KMS-11 (cell line): ENCODE results near the gene CRACR2B.

Source experiments
- H2AFZ ChIP-seq: fragments of 200-600 bp; sonication (generic); 2 replicates; pipeline ENCODE4 v1.6.1; 2016; ENCODE audit warnings: antibody characterized with exemption, mixed run types, low read depth
- H3K27ac ChIP-seq: fragments of 200-600 bp; sonication (generic); 2 replicates; pipeline ENCODE4 v1.6.1; 2016; ENCODE audit warnings: mild to moderate bottlenecking, mixed run types
- H3K27me3 ChIP-seq: fragments of 200-600 bp; sonication (generic); 2 replicates; pipeline ENCODE4 v1.6.1; 2017; ENCODE audit warnings: mild to moderate bottlenecking, low read depth, mixed run types, moderate library complexity; ENCODE audit not compliant: insufficient read depth
- H3K36me3 ChIP-seq: fragments of 200-600 bp; sonication (generic); 2 replicates; pipeline ENCODE4 v1.6.1; 2017; ENCODE audit warnings: mild to moderate bottlenecking, mixed run types; ENCODE audit not compliant: insufficient read depth
- H3K4me1 ChIP-seq: fragments of 200-600 bp; sonication (generic); 2 replicates; pipeline ENCODE4 v1.6.1; 2016; ENCODE audit warnings: mild to moderate bottlenecking, low read depth, mixed run types; ENCODE audit not compliant: poor library complexity, severe bottlenecking
- H3K4me2 ChIP-seq: fragments of 200-600 bp; sonication (generic); 2 replicates; pipeline ENCODE4 v1.7.0; 2016; ENCODE audit warnings: mild to moderate bottlenecking, mixed run types
- H3K4me3 ChIP-seq: fragments of 200-600 bp; sonication (generic); IDR thresholded peaks from 2 replicates; pipeline ENCODE4 v1.6.1; 2017; ENCODE audit warnings: low read depth, low read length, mixed read lengths; ENCODE audit not compliant: insufficient read depth
- H3K79me2 ChIP-seq: fragments of 200-600 bp; sonication (generic); 2 replicates; pipeline ENCODE4 v1.6.1; 2016; ENCODE audit warnings: low read depth, mixed run types; ENCODE audit not compliant: insufficient read depth
- H3K9ac ChIP-seq: fragments of 200-600 bp; sonication (generic); 2 replicates; pipeline ENCODE4 v1.6.1; 2016; ENCODE audit warnings: mild to moderate bottlenecking, mixed run types
- H4K20me1 ChIP-seq: fragments of 200-600 bp; sonication (generic); 2 replicates; pipeline ENCODE4 v1.6.1; 2016; ENCODE audit warnings: mild to moderate bottlenecking, mixed run types; ENCODE audit not compliant: insufficient read depth
- TF ChIP-seq, protein P1 (sequence below): fragments of 200-600 bp; sonication (generic); conservative IDR thresholded peaks from 2 replicates; pipeline ENCODE4 v1.6.1; 2017; ENCODE audit warnings: low read depth, mild to moderate bottlenecking, antibody characterized with exemption, low read length, moderate library complexity, mixed read lengths

The CRACR2B gene

DNA sequence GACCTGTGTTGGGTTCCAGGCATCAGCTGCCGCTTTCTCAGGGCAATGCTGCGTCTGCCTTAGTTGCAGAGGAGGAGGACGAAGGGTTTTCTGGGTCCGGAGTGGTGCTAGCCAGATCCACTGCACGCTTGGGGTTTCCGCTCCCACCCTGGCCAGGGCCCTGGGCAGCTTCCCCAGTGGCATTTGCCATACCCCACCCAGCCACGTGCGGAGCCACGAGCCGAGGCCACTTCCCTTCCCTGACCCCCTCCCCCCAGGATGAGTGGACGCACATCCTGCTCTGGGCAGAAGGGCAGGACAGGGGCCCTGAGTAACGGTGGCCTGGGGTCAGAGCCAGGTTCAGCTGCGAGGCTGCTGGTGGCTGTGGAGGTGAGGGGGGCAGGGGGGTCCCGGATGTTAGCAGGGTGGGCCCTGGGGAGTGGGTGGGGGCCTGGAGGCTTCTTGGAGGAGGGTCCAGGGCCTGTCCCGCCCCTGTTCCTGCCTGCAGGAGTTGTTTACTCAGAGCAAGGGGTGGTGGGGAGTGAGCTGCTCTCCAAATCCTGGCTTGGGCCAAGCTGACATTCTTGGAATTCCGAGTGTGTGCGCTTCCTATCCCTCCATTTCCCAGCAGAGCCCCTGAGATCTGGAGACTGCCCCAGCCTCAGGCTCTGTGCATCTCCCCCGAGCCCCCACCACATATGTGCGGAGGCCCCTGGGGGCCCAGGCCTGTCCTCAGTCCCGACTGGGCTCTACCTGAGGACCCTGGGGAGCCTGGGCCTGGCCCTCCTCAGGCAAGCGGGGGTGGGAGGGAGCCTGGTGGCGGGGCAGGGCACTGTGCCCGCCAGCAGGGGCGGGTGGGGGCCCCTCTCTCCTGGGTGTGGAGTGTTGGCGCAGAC is 16.3 kb downstream of the CRACR2B start:
- Histone ChIP-seq H4K20me1 (0 out of 2 replicates have a peak, but pooled peaks cover 6% of the 10 kb centered on the region), H2AFZ (no peak overlapping the region), H3K4me3 (no peak overlapping the region), H3K27me3 (peaks cover 13% of the 10 kb centered on the region; the same call in 1 of the 2 replicates), H3K79me2 (peaks cover 17% of the 10 kb centered on the region), H3K4me2 (peak overlapping the region; percentile 51; the same call in 1 of the 2 replicates), H3K36me3 (no peaks in the 10 kb centered on the region), H3K27ac (no peak overlapping the region), H3K4me1 (peaks cover 34% of the 10 kb centered on the region), H3K9ac (no peak overlapping the region)
- TF ChIP-seq, protein P1, sequence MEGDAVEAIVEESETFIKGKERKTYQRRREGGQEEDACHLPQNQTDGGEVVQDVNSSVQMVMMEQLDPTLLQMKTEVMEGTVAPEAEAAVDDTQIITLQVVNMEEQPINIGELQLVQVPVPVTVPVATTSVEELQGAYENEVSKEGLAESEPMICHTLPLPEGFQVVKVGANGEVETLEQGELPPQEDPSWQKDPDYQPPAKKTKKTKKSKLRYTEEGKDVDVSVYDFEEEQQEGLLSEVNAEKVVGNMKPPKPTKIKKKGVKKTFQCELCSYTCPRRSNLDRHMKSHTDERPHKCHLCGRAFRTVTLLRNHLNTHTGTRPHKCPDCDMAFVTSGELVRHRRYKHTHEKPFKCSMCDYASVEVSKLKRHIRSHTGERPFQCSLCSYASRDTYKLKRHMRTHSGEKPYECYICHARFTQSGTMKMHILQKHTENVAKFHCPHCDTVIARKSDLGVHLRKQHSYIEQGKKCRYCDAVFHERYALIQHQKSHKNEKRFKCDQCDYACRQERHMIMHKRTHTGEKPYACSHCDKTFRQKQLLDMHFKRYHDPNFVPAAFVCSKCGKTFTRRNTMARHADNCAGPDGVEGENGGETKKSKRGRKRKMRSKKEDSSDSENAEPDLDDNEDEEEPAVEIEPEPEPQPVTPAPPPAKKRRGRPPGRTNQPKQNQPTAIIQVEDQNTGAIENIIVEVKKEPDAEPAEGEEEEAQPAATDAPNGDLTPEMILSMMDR: no peak

DNA sequence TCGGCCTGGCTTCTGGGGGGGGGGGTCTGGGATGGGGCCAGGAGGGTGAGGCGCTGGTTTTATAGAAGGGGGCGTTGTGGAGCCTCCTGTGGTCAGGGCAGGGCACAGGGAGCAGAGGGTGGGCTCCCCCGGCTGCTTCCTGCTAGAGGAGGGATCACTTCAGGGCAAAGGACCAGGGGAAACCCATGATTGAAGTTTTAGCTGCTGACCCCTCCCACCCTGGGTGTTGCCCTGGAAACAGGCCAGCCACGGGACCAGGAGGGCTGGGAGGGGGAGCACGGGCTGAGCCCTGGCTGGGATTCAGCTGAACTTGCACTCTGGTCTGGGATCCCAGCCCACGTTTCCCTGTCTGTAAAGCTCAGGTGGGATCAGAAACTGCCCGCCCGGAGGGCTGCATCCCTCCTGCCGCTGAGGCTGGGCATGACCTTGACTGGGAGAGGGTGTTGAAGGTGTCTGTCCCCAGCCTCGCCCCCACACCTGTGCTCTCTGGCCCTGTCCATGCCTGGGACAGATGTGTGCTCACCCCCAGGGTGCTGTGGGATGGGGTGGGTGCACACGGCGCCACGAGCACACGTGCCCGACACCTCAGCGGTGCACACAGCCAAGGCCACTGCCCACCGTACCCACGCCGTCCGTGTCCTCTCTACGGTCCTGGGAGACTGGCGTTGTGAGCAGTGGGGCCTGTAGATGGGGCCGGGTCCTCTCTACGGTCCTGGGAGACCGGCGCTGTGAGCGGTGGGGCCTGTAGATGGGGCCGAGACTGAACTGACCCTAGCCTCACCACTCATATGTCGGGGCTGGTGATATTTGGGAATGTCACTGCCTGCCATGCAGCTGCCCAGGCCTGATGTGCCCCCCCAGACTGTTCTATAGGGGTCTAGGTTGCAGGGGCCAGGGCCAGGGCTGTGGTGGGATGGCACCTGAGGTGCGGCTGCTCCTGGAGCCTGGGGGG is 17.2 kb downstream of the CRACR2B start:
- Histone ChIP-seq H3K4me3 (no peak overlapping the region), H4K20me1 (0 out of 2 replicates have a peak, but pooled peaks cover 6% of the 10 kb centered on the region), H3K27ac (no peak overlapping the region), H3K79me2 (peaks cover 17% of the 10 kb centered on the region), H3K36me3 (no peaks in the 10 kb centered on the region), H3K4me1 (peaks cover 37% of the 10 kb centered on the region), H3K9ac (no peak overlapping the region), H3K4me2 (peak overlapping the region; percentile 51; the same call in 1 of the 2 replicates), H2AFZ (no peak overlapping the region), H3K27me3 (peaks cover 16% of the 10 kb centered on the region; the same call in 1 of the 2 replicates)
- TF ChIP-seq, protein P1: no peak

DNA sequence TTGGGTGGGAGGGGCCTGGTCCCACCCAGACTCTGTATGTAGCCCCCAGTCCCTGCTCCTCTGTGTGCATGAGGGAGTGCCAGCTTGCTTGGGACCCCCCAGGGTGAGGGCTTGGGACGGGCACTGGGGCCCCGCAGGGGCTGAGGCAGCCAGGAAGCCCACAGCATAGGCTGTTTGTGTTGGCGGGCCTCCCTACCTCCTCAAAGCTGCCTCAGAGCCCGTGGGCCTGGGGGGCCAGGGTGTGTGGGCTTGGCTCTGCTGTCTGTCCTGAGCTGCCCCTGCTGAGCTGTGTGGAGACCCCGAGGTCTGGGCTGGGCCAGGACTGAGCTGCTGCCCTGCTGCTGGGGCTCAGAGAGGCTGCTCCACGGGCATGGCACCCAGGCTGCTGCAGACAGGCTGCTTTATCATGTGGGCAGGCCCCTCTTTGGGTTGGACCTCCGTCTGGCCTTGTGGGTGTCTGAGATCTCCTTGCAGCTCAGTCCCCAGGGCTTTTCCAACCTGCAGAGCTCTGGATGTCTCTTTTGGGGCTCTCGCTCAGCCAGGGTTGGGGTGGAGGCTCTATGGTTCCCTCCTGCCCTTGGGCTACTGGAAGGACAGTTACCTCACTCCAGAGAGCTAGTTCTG is 18.3 kb downstream of the CRACR2B start:
- H3K9ac ChIP-seq: no peak overlapping the region

More for the DNA sequence above, 18.3 kb downstream of the CRACR2B start:
- Histone ChIP-seq H3K4me3 (no peak overlapping the region), H3K4me1 (peaks cover 33% of the 10 kb centered on the region), H3K27me3 (peaks cover 24% of the 10 kb centered on the region; the same call in 1 of the 2 replicates), H3K27ac (no peak overlapping the region), H4K20me1 (0 out of 2 replicates have a peak, but pooled peaks cover 4% of the 10 kb centered on the region), H2AFZ (no peak overlapping the region), H3K36me3 (no peaks in the 10 kb centered on the region), H3K79me2 (peaks cover 13% of the 10 kb centered on the region), H3K4me2 (no peak overlapping the region)
- TF ChIP-seq, protein P1: no peak
